Small intestine (tissue), 7 donors: ENCODE measurements around the gene GMDS. TPM values are rescaled to one million over a fixed set of nuclear protein-coding genes. Genes with fewer than 3 reads are reported as not detected.
A peak's percentile ranks its signal among the peaks of the same experiment; 100 is the strongest.

Source experiments
- DNase-seq, 2 donors: peaks; one replicate each; pipeline versions ENCODE4 v3.0.0 to v3.0.0-alpha.2; 2013
- FAIRE-seq: peaks from 2 replicates; lab custom pipeline; 2012; peaks lifted over from hg19 to GRCh38; lab: Jason Lieb, UNC
- H3K27ac ChIP-seq, 3 donors: one replicate each; pipeline ENCODE4 v1.5.1; 2013; ENCODE audit warnings: low read length in 2 of 3, mild to moderate bottlenecking in 2 of 3, control low read depth in 1 of 3, inconsistent platforms in 1 of 3, low read depth in 1 of 3, moderate library complexity in 1 of 3
- H3K27me3 ChIP-seq, 3 donors: one replicate each; pipeline ENCODE4 v1.6.1; 2013; ENCODE audit warnings: low read length in 3 of 3, inconsistent platforms in 1 of 3; ENCODE audit not compliant: control insufficient read depth in 3 of 3, insufficient read depth in 3 of 3
- H3K36me3 ChIP-seq, 3 donors: one replicate each; pipeline ENCODE4 v1.6.1; 2013; ENCODE audit warnings: low read length in 3 of 3, inconsistent platforms in 1 of 3, low read depth in 1 of 3, mild to moderate bottlenecking in 1 of 3, moderate library complexity in 1 of 3; ENCODE audit not compliant: control insufficient read depth in 3 of 3, insufficient read depth in 2 of 3
- H3K4me1 ChIP-seq, 3 donors: one replicate each; pipeline ENCODE4 v1.6.1; 2013; ENCODE audit warnings: low read length in 2 of 3, inconsistent platforms in 1 of 3, low read depth in 1 of 3, mild to moderate bottlenecking in 1 of 3, moderate library complexity in 1 of 3; ENCODE audit not compliant: control insufficient read depth in 3 of 3, insufficient read depth in 2 of 3
- H3K4me3 ChIP-seq, 3 donors: one replicate each; pipeline ENCODE4 v1.5.1; 2013; ENCODE audit warnings: low read length in 3 of 3, control low read depth in 1 of 3, inconsistent platforms in 1 of 3, low read depth in 1 of 3, mild to moderate bottlenecking in 1 of 3, moderate library complexity in 1 of 3
- H3K9me3 ChIP-seq, 2 donors: one replicate each; pipeline ENCODE4 v1.6.1; 2013; ENCODE audit warnings: low read depth in 1 of 2, low read length in 1 of 2; ENCODE audit not compliant: control insufficient read depth in 2 of 2, insufficient read depth in 1 of 2
- WGBS, 3 donors: extraction: QIAGEN DNeasy Blood & Tissue Kit; methylation state at CpG; one replicate each; pipeline ENCODE4 v1.1.7; 2013; 5-methylcytosine and 5-hydroxymethylcytosine counted together
- polyA plus RNA-seq, 4 donors: library from polyadenylated mRNA; stranded (reverse) in 3 of 4; unstranded in 1 of 4; fragments of 200-250 nt in 3 of 4; fragments of 120-200 nt in 1 of 4; gene quantifications; one replicate each; pipeline versions ENCODE4 v1.2.1 to v1.2.3, GENCODE V29; 2013
- donor health status: healthy with polysubstance abuse.
- donor health status: control.
- donor health status: control.
- donor health status: Bipolar disorder and iron deficiency.
- donor health status: healthy.

The GMDS gene
- polyA plus RNA-seq, 4 donors = 64.5 to 243 (median 200) TPM

- no peak overlapping the region for H3K4me3 ChIP-seq
- FAIRE-seq = no peak
- WGBS, 3 donors = 6 to 44% (median 28%) methylated on average over 59 to 83 of the region's 83 CpGs
These were observed 625.5 kb downstream of the GMDS start for GRCh38 chr6:1619673-1620503.

GRCh38 chr6:1619098-1619672 is 626.2 kb downstream of the GMDS start:
- no peak overlapping the region for H3K4me3 ChIP-seq

More at GRCh38 chr6:1619673-1620503, 625.5 kb downstream of the GMDS start:
- H3K4me1 ChIP-seq = peaks cover 0 to 8% (median 4%) of the 10 kb centered on the region in 3 donors
- H3K9me3 ChIP-seq = peaks cover 0 to 4% of the 10 kb centered on the region in 2 donors
- peaks cover 7 to 97% (median 28%) of the 10 kb centered on the region in 3 donors for H3K27me3 ChIP-seq
- peaks cover 2 to 16% (median 5%) of the 10 kb centered on the region in 3 donors for H3K36me3 ChIP-seq
- DNase-seq = peak in 1 of 2 donors; percentile 49
- no peak overlapping the region for H3K27ac ChIP-seq

GRCh38 chr6:1618311-1619097 is 626.9 kb downstream of the GMDS start:
- FAIRE-seq = no peak

More at GRCh38 chr6:1619098-1619672, 626.2 kb downstream of the GMDS start:
- Histone ChIP-seq H3K27me3 (peaks cover 11 to 96% (median 29%) of the 10 kb centered on the region in 3 donors), H3K4me1 (peaks cover 0 to 5% (median 4%) of the 10 kb centered on the region in 3 donors), H3K27ac (no peak overlapping the region), H3K9me3 (peaks cover 0 to 4% of the 10 kb centered on the region in 2 donors), H3K36me3 (peaks cover 2 to 16% (median 5%) of the 10 kb centered on the region in 3 donors)
- DNase-seq (no peak), FAIRE-seq (no peak)
- WGBS, 3 donors = 27 to 73% (median 64%) methylated on average over 36 to 40 of the region's 40 CpGs

GRCh38 chr6:1617466-1618310 is 627.7 kb downstream of the GMDS start:
- no peak overlapping the region for H3K27ac ChIP-seq
- 79 to 89% (median 89%) methylated on average over 20 to 21 of the region's 21 CpGs for WGBS, 3 donors

More at GRCh38 chr6:1618311-1619097, 626.9 kb downstream of the GMDS start:
- Histone ChIP-seq H3K9me3 (peaks cover 0 to 4% of the 10 kb centered on the region in 2 donors), H3K4me1 (peaks cover 0 to 7% (median 5%) of the 10 kb centered on the region in 3 donors), H3K27ac (no peak overlapping the region), H3K4me3 (no peak overlapping the region), H3K27me3 (peaks cover 11 to 96% (median 34%) of the 10 kb centered on the region in 3 donors), H3K36me3 (peaks cover 2 to 15% (median 5%) of the 10 kb centered on the region in 3 donors)
- DNase-seq = no peak
- 63 to 87% (median 81%) methylated on average over 31 of the region's 31 CpGs for WGBS, 3 donors

GRCh38 chr6:1616701-1617463 is 628.5 kb downstream of the GMDS start:
- WGBS, 3 donors = 74 to 83% (median 80%) methylated on average over 11 of the region's 11 CpGs
- peaks cover 0 to 4% of the 10 kb centered on the region in 2 donors for H3K9me3 ChIP-seq
- H3K4me1 ChIP-seq = peaks cover 0 to 7% (median 5%) of the 10 kb centered on the region in 3 donors
- FAIRE-seq (no peak), DNase-seq (no peak)
- H3K4me3 ChIP-seq = no peak overlapping the region
- peaks cover 11 to 95% (median 37%) of the 10 kb centered on the region in 3 donors for H3K27me3 ChIP-seq
- no peak overlapping the region for H3K27ac ChIP-seq
- H3K36me3 ChIP-seq = peaks cover 0 to 5% (median 1%) of the 10 kb centered on the region in 3 donors

More at GRCh38 chr6:1617466-1618310, 627.7 kb downstream of the GMDS start:
- H3K4me1 ChIP-seq = peaks cover 0 to 7% (median 5%) of the 10 kb centered on the region in 3 donors
- H3K27me3 ChIP-seq = peaks cover 11 to 95% (median 37%) of the 10 kb centered on the region in 3 donors
- no peak for DNase-seq
- H3K36me3 ChIP-seq = peaks cover 0 to 11% (median 5%) of the 10 kb centered on the region in 3 donors
- H3K4me3 ChIP-seq = no peak overlapping the region
- no peak for FAIRE-seq
- peaks cover 0 to 4% of the 10 kb centered on the region in 2 donors for H3K9me3 ChIP-seq

GRCh38 chr6:1615853-1616420 is 629.5 kb downstream of the GMDS start:
- Histone ChIP-seq H3K27ac (no peak overlapping the region), H3K4me3 (no peak overlapping the region)
- WGBS, 3 donors = 74 to 82% (median 79%) methylated on average over 10 of the region's 10 CpGs

More at GRCh38 chr6:1615853-1616420, 629.5 kb downstream of the GMDS start:
- DNase-seq (no peak), FAIRE-seq (no peak)
- Histone ChIP-seq H3K27me3 (peaks cover 11 to 88% (median 43%) of the 10 kb centered on the region in 3 donors), H3K36me3 (no peaks in the 10 kb centered on the region), H3K4me1 (peaks cover 0 to 8% (median 7%) of the 10 kb centered on the region in 3 donors), H3K9me3 (peaks cover 0 to 4% of the 10 kb centered on the region in 2 donors)
